ENCODE data around the gene WBP2.

- TF ChIP-seq, protein P1, sequence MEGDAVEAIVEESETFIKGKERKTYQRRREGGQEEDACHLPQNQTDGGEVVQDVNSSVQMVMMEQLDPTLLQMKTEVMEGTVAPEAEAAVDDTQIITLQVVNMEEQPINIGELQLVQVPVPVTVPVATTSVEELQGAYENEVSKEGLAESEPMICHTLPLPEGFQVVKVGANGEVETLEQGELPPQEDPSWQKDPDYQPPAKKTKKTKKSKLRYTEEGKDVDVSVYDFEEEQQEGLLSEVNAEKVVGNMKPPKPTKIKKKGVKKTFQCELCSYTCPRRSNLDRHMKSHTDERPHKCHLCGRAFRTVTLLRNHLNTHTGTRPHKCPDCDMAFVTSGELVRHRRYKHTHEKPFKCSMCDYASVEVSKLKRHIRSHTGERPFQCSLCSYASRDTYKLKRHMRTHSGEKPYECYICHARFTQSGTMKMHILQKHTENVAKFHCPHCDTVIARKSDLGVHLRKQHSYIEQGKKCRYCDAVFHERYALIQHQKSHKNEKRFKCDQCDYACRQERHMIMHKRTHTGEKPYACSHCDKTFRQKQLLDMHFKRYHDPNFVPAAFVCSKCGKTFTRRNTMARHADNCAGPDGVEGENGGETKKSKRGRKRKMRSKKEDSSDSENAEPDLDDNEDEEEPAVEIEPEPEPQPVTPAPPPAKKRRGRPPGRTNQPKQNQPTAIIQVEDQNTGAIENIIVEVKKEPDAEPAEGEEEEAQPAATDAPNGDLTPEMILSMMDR (IDR thresholded peaks at IDR 0.05; ENCODE audit: insufficient read depth, low read length, poor library complexity, severe bottlenecking) = no peak
- no peak for TF ChIP-seq EZH2phosphoT487 (conservative IDR thresholded peaks at IDR 0.05; ENCODE audit: low read length)
These were observed 44.0 kb downstream of the WBP2 start for GRCh38 chr17:75811174-75811573.
